Measurements from ENCODE around the gene CNTNAP5.
"Not testable (repeated sequence)": the region's sequence is repeated elsewhere in the genome, so short reads cannot be mapped to it uniquely, and the experiment has no call there.

The CNTNAP5 gene

GRCh38 chr2:124333784-124334183 lies 308.7 kb downstream of the CNTNAP5 start:
- no peak for DNase-seq

GRCh38 chr2:124335058-124335457 lies 310.0 kb downstream of the CNTNAP5 start:
- DNase-seq: no peak

GRCh38 chr2:124339709-124340108 lies 314.6 kb downstream of the CNTNAP5 start:
- no peak for DNase-seq

- no peak for DNase-seq
These were observed 318.9 kb downstream of the CNTNAP5 start for GRCh38 chr2:124343827-124344498.

- DNase-seq: no peak
These were observed 322.1 kb downstream of the CNTNAP5 start for GRCh38 chr2:124347209-124347608.

GRCh38 chr2:124353656-124354055 lies 328.6 kb downstream of the CNTNAP5 start:
- no peak for DNase-seq

- DNase-seq: no peak
These were observed 329.4 kb downstream of the CNTNAP5 start for GRCh38 chr2:124354466-124354865.

- not testable (repeated sequence) for DNase-seq
These were observed 336.9 kb downstream of the CNTNAP5 start for GRCh38 chr2:124361966-124362365.

GRCh38 chr2:124369181-124369580 lies 344.1 kb downstream of the CNTNAP5 start:
- DNase-seq: no peak

GRCh38 chr2:124380221-124380749 lies 355.2 kb downstream of the CNTNAP5 start:
- no peak for DNase-seq

GRCh38 chr2:124382067-124382618 lies 357.1 kb downstream of the CNTNAP5 start:
- DNase-seq: no peak

- DNase-seq: no peak
These were observed 370.9 kb downstream of the CNTNAP5 start for GRCh38 chr2:124395961-124396360.

GRCh38 chr2:124402274-124402673 lies 377.2 kb downstream of the CNTNAP5 start:
- DNase-seq: no peak

GRCh38 chr2:124407836-124408534 lies 382.9 kb downstream of the CNTNAP5 start:
- DNase-seq: not testable (repeated sequence)

- no peak for DNase-seq
These were observed 399.0 kb downstream of the CNTNAP5 start for GRCh38 chr2:124424074-124424473.

GRCh38 chr2:124426122-124426521 lies 401.0 kb downstream of the CNTNAP5 start:
- DNase-seq: no peak

- no peak for DNase-seq
These were observed 401.5 kb downstream of the CNTNAP5 start for GRCh38 chr2:124426625-124427024.

GRCh38 chr2:124437811-124438210 lies 412.7 kb downstream of the CNTNAP5 start:
- no peak for DNase-seq

GRCh38 chr2:124450481-124450880 lies 425.4 kb downstream of the CNTNAP5 start:
- no peak for DNase-seq

- no peak for DNase-seq
These were observed 451.2 kb downstream of the CNTNAP5 start for GRCh38 chr2:124476291-124476690.

GRCh38 chr2:124478761-124479160 lies 453.7 kb downstream of the CNTNAP5 start:
- DNase-seq: no peak

- DNase-seq: no peak
These were observed 455.9 kb downstream of the CNTNAP5 start for GRCh38 chr2:124480958-124481357.

GRCh38 chr2:124482044-124482443 lies 457.0 kb downstream of the CNTNAP5 start:
- DNase-seq: no peak

GRCh38 chr2:124482551-124482950 lies 457.5 kb downstream of the CNTNAP5 start:
- no peak for DNase-seq
